ENCODE data around the gene RCOR3. TPM values are rescaled to one million over a fixed set of nuclear protein-coding genes. Genes with fewer than 3 reads are reported as not detected.

RCOR3 gene
- total and polyA plus RNA-seq, 2 of the 8 experiments (the other 6 are each of a cell fraction or from before 2014, with no cell fraction given) = 21.4 to 36.3 TPM

DNA sequence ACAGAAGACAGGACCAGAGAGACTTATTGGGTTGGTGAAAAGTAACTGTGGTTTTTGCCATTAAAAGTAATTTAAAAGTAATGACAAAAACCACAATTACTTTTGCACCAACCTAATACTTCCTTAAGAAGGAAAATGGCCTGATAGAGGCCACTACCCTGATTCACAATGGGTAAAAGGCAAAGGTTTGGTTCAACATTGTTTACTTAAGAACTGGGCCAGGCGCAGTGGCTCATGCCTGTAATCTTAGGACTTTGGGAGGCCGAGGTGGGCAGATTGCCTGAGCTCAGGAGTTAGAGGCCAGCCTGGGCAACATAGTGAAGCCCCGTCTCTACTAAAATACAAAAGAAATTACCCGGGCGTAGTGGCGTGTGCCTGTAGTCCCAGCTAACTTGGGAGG is 48.2 kb upstream of the RCOR3 start (continued):
- TF ChIP-seq SAP30 (IDR thresholded peaks at IDR 0.05; ENCODE audit: insufficient read depth, insufficient replicate concordance, low read length) (no peak), BCL11A (IDR thresholded peaks at IDR 0.05; ENCODE audit: low read depth in 2 of 2, low read length in 2 of 2) (no peak)
